HCT116 (cell line): ENCODE data around the gene DHRS7B. TPM values are rescaled to one million over a fixed set of nuclear protein-coding genes. Genes with fewer than 3 reads are reported as not detected.

Experiments used
- ATAC-seq: fragments of 200-7000 bp; cut with Tn5 transposase; 2 replicates; pipeline ENCODE4 v1.9.1; 2020; ENCODE audit warnings: mild to moderate bottlenecking, moderate library complexity
- BruUV-seq: library from RNA; stranded (reverse); fragments of 400-500 nt; replicated peaks from 2 replicates; lab custom pipeline; 2021; lab: Mats Ljungman, UMichigan
- CTCF ChIA-PET: fragments of 300-600 bp; sonication (Branson Sonifier 250); formaldehyde crosslinking; loops from one replicate; lab custom pipeline; 2021; ENCODE audit warnings: antibody characterized with exemption; lab: Charles Lee
- POLR2A ChIA-PET: fragments of 300-600, 350-600 bp; sonication (Branson Sonifier 250); formaldehyde crosslinking; loops from one replicate; lab custom pipeline; 2021; ENCODE audit warnings: antibody characterized with exemption; lab: Charles Lee
- RAD21 ChIA-PET, 2 experiments: fragments of 300-600 bp; sonication (Branson Sonifier 250); formaldehyde crosslinking; loops; one replicate each; lab custom pipeline; 2023; ENCODE audit warnings: low total read pairs in 2 of 2; ENCODE audit not compliant: uncharacterized antibody in 2 of 2, unreplicated experiment in 2 of 2, low non-redundant PET in 1 of 2; lab: Charles Lee
- DNase-seq: peaks from one replicate; pipeline ENCODE4 v3.0.0-alpha.2; 2010; ENCODE audit warnings: low read depth, low spot score
- H2AFZ ChIP-seq: fragments of 200-600 bp; shearing (Covaris generic), sonication (generic); 2 replicates; pipeline ENCODE4 v1.6.1; 2017; ENCODE audit warnings: low read depth, mixed run types, mixed read lengths, antibody characterized with exemption, low read length; ENCODE audit not compliant: poor library complexity, severe bottlenecking
- H3K27ac ChIP-seq: 2 replicates; pipeline ENCODE4 v1.5.1; 2012; ENCODE audit warnings: low read depth, low read length
- H3K27me3 ChIP-seq: fragments of 200-600 bp; sonication (generic); 2 replicates; pipeline ENCODE4 v1.6.1; 2016; ENCODE audit warnings: mixed run types, low read length, mixed read lengths; ENCODE audit not compliant: insufficient read depth
- H3K36me3 ChIP-seq, 2 experiments: fragments of 200-500 bp in 1 of 2; fragments of 200-600 bp in 1 of 2; sonication (Bioruptor generic) in 1 of 2; sonication (generic) in 1 of 2; 2 replicates each; pipeline versions ENCODE4 v1.5.1 to v1.6.1; 2014 to 2016; ENCODE audit warnings: low read length in 2 of 2, inconsistent platforms in 1 of 2, mixed read lengths in 1 of 2, mixed run types in 1 of 2; ENCODE audit not compliant: insufficient read depth in 2 of 2, control insufficient read depth in 1 of 2
- H3K4me1 ChIP-seq, 2 experiments: fragments of 200-600 bp in 1 of 2; sonication (generic) in 1 of 2; 2 replicates each; pipeline versions ENCODE4 v1.5.1 to v1.6.1; 2012 to 2017; ENCODE audit warnings: low read length in 2 of 2, inconsistent platforms in 1 of 2, mild to moderate bottlenecking in 1 of 2, mixed read lengths in 1 of 2, mixed run types in 1 of 2, moderate library complexity in 1 of 2; ENCODE audit not compliant: insufficient read depth in 2 of 2, control insufficient read depth in 1 of 2
- H3K4me2 ChIP-seq: fragments of 200-600 bp; sonication (generic); 2 replicates; pipeline ENCODE4 v1.6.1; 2017; ENCODE audit warnings: mixed run types, low read length, mixed read lengths
- H3K4me3 ChIP-seq, 2 experiments: fragments of 200-600 bp in 1 of 2; sonication (generic) in 1 of 2; replicated peaks in 1 of 2; 2 replicates each; pipeline ENCODE4 v1.5.1; 2011 to 2016; ENCODE audit warnings: low read length in 2 of 2, control low read depth in 1 of 2, low read depth in 1 of 2, mild to moderate bottlenecking in 1 of 2, mixed read lengths in 1 of 2, mixed run types in 1 of 2
- H3K79me2 ChIP-seq: fragments of 200-600 bp; sonication (generic); 2 replicates; pipeline ENCODE4 v1.6.1; 2017; ENCODE audit warnings: mild to moderate bottlenecking, mixed run types, low read length, moderate library complexity, mixed read lengths; ENCODE audit not compliant: insufficient read depth
- H3K9ac ChIP-seq: fragments of 200-600 bp; sonication (generic); 2 replicates; pipeline ENCODE4 v1.6.1; 2016; ENCODE audit warnings: low read length, mixed read lengths
- H3K9me2 ChIP-seq: fragments of 200-600 bp; sonication (generic), shearing (Covaris generic); 2 replicates; pipeline ENCODE4 v1.6.1; 2017; ENCODE audit warnings: mixed run types, mild to moderate bottlenecking, moderate library complexity; ENCODE audit not compliant: insufficient read depth
- H3K9me3 ChIP-seq, 2 experiments: fragments of 200-500 bp in 1 of 2; fragments of 200-600 bp in 1 of 2; sonication (Bioruptor generic) in 1 of 2; sonication (generic) in 1 of 2; 2 replicates each; pipeline ENCODE4 v1.6.1; 2014 to 2017; ENCODE audit warnings: low read length in 2 of 2, mixed read lengths in 2 of 2, inconsistent platforms in 1 of 2, low read depth in 1 of 2, mild to moderate bottlenecking in 1 of 2, mixed run types in 1 of 2, moderate library complexity in 1 of 2; ENCODE audit not compliant: control insufficient read depth in 1 of 2, insufficient read depth in 1 of 2
- H4K20me1 ChIP-seq: fragments of 200-600 bp; sonication (generic), shearing (Covaris generic); 2 replicates; pipeline ENCODE4 v1.6.1; 2017; ENCODE audit warnings: mixed run types, mild to moderate bottlenecking, moderate library complexity; ENCODE audit not compliant: insufficient read depth
- CBX3 ChIP-seq: IDR thresholded peaks from 2 replicates; pipeline ENCODE4 v1.6.1; 2012; ENCODE audit warnings: low read depth
- EGR1 ChIP-seq: IDR thresholded peaks from 2 replicates; pipeline ENCODE4 v1.6.1; 2012; ENCODE audit warnings: low read depth
- EZH2 ChIP-seq: fragments of 200-600 bp; sonication (generic); IDR thresholded peaks from 2 replicates; pipeline ENCODE4 v1.6.1; 2017; ENCODE audit warnings: antibody characterized with exemption, mixed run types
- EZH2phosphoT487 ChIP-seq: fragments of 200-600 bp; IDR thresholded peaks from 2 replicates; pipeline ENCODE4 v1.6.1; 2018; ENCODE audit warnings: antibody characterized with exemption, borderline replicate concordance
- FOSL1 ChIP-seq: IDR thresholded peaks from 2 replicates; pipeline ENCODE4 v1.6.1; 2012; ENCODE audit warnings: low read depth
- MAX ChIP-seq: IDR thresholded peaks from 2 replicates; pipeline ENCODE4 v1.6.1; 2012
- POLR2A ChIP-seq: IDR thresholded peaks from 2 replicates; pipeline ENCODE4 v1.7.0; 2011; ENCODE audit warnings: borderline replicate concordance; ENCODE audit not compliant: insufficient read depth, insufficient read length; ENCODE audit errors: extremely low read depth
- POLR2AphosphoS5 ChIP-seq: IDR thresholded peaks from 2 replicates; pipeline ENCODE4 v1.6.1; 2011; ENCODE audit warnings: mild to moderate bottlenecking, low read depth, low read length, moderate library complexity
- RAD21 ChIP-seq: IDR thresholded peaks from 2 replicates; pipeline ENCODE4 v1.6.1; 2012; ENCODE audit warnings: low read depth, mild to moderate bottlenecking
- SIN3A ChIP-seq: IDR thresholded peaks from 2 replicates; pipeline ENCODE4 v1.6.1; 2012; ENCODE audit warnings: low read depth
- SP1 ChIP-seq: IDR thresholded peaks from 2 replicates; pipeline ENCODE4 v1.6.1; 2012; ENCODE audit warnings: low read depth
- SRF ChIP-seq: IDR thresholded peaks from 2 replicates; pipeline ENCODE4 v1.6.1; 2012; ENCODE audit warnings: low read depth
- YY1 ChIP-seq: IDR thresholded peaks from 2 replicates; pipeline ENCODE4 v1.6.1; 2011; ENCODE audit warnings: low read length, low read depth, moderate library complexity, mild to moderate bottlenecking; ENCODE audit not compliant: insufficient replicate concordance; ENCODE audit errors: extremely low read depth
- ZFX ChIP-seq: fragments of 450-650 bp; IDR thresholded peaks from 2 replicates; pipeline ENCODE4 v1.6.1; 2017
- ZNF274 ChIP-seq: fragments of 200-500 bp; sonication (Bioruptor generic); IDR thresholded peaks from 2 replicates; pipeline ENCODE4 v1.6.1; 2014; ENCODE audit warnings: mild to moderate bottlenecking, low read depth, low read length, inconsistent platforms
- intact Hi-C: fragments of 100-400 bp; cut with micrococcal nuclease; formaldehyde crosslinking; loops from 2 replicates; pipeline ENCODE4 v1.10.0; 2022
- total RNA-seq: library from RNA; stranded (reverse); gene quantifications from one replicate; pipeline ENCODE4 v1.2.1, GENCODE V29; 2021; ENCODE audit not compliant: unreplicated experiment
- TF ChIP-seq, protein P1 (sequence below), 3 experiments: fragments of 200-600 bp in 1 of 3; sonication (generic) in 1 of 3; IDR thresholded peaks in 2 of 3; conservative IDR thresholded peaks in 1 of 3; 2 replicates each; pipeline ENCODE4 v1.5.1; 2012 to 2017; ENCODE audit warnings: low read depth in 2 of 3, low read length in 2 of 3, antibody characterized with exemption in 1 of 3, borderline replicate concordance in 1 of 3, control low read depth in 1 of 3, mild to moderate bottlenecking in 1 of 3, mixed read lengths in 1 of 3, mixed run types in 1 of 3, moderate library complexity in 1 of 3; ENCODE audit not compliant: insufficient read depth in 1 of 3
- TF ChIP-seq, protein P2 (sequence below): IDR thresholded peaks from 2 replicates; pipeline ENCODE4 v1.6.1; 2011; ENCODE audit warnings: mild to moderate bottlenecking, low read length, moderate library complexity; ENCODE audit not compliant: insufficient replicate concordance; ENCODE audit errors: extremely low read depth

The DHRS7B gene
- total RNA-seq, 1 experiment from 2014 or later = 19.6 TPM

GRCh38 chr17:21212826-21213637 lies 86.3 kb downstream of the DHRS7B start:
- ChIA-PET CTCF (interaction anchor here (0.9 kb wide), 1 partner anchor 71 kb away, joined by 3 read pairs; no protein-coding TSS in a partner anchor), RAD21 (no interaction called here), POLR2A (no interaction called here)
- Histone ChIP-seq H3K9me2 (no peaks in the 10 kb centered on the region), H3K4me1 (peaks cover 17 to 27% of the 10 kb centered on the region in 2 experiments; a peak in 3 of 4 replicates), H3K36me3 (peaks cover 9 to 27% of the 10 kb centered on the region in 2 experiments; a peak in 2 of 4 replicates), H3K79me2 (peaks cover 92% of the 10 kb centered on the region), H3K27ac (peak overlapping the region; percentile 87), H3K9ac (peak overlapping the region; percentile 99), H3K4me2 (peak overlapping the region; percentile 98), H3K4me3 (peak overlapping the region; percentile 79 to 98), H4K20me1 (peaks cover 8% of the 10 kb centered on the region; the same call in 1 of the 2 replicates), H3K9me3 (no peaks in the 10 kb centered on the region), H3K27me3 (no peaks in the 10 kb centered on the region), H2AFZ (no peak overlapping the region)
- ATAC-seq (no peak), DNase-seq (no peak)
- TSS peak; percentile 55 for BruUV-seq
- TF ChIP-seq EZH2 = no peak
- no peak for TF ChIP-seq POLR2A
- no peak for TF ChIP-seq YY1
- TF ChIP-seq EGR1 = no peak
- no peak for TF ChIP-seq EZH2phosphoT487
- TF ChIP-seq, protein P1, sequence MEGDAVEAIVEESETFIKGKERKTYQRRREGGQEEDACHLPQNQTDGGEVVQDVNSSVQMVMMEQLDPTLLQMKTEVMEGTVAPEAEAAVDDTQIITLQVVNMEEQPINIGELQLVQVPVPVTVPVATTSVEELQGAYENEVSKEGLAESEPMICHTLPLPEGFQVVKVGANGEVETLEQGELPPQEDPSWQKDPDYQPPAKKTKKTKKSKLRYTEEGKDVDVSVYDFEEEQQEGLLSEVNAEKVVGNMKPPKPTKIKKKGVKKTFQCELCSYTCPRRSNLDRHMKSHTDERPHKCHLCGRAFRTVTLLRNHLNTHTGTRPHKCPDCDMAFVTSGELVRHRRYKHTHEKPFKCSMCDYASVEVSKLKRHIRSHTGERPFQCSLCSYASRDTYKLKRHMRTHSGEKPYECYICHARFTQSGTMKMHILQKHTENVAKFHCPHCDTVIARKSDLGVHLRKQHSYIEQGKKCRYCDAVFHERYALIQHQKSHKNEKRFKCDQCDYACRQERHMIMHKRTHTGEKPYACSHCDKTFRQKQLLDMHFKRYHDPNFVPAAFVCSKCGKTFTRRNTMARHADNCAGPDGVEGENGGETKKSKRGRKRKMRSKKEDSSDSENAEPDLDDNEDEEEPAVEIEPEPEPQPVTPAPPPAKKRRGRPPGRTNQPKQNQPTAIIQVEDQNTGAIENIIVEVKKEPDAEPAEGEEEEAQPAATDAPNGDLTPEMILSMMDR (IDR thresholded peaks at IDR 0.05 in 2 of 3, conservative IDR thresholded peaks at IDR 0.05 in 1 of 3; ENCODE audit: borderline replicate concordance in 1 of 3, insufficient read depth in 1 of 3, low read depth in 2 of 3, low read length in 2 of 3) = no peak
- no peak for TF ChIP-seq RAD21
- no peak; the same call in 1 of the 2 replicates for TF ChIP-seq MAX
- no peak for TF ChIP-seq ZNF274
- TF ChIP-seq CBX3 = no peak
- TF ChIP-seq FOSL1 = no peak
- TF ChIP-seq, protein P2, sequence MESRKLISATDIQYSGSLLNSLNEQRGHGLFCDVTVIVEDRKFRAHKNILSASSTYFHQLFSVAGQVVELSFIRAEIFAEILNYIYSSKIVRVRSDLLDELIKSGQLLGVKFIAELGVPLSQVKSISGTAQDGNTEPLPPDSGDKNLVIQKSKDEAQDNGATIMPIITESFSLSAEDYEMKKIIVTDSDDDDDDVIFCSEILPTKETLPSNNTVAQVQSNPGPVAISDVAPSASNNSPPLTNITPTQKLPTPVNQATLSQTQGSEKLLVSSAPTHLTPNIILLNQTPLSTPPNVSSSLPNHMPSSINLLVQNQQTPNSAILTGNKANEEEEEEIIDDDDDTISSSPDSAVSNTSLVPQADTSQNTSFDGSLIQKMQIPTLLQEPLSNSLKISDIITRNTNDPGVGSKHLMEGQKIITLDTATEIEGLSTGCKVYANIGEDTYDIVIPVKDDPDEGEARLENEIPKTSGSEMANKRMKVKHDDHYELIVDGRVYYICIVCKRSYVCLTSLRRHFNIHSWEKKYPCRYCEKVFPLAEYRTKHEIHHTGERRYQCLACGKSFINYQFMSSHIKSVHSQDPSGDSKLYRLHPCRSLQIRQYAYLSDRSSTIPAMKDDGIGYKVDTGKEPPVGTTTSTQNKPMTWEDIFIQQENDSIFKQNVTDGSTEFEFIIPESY = no peak
- TF ChIP-seq ZFX = no peak
- TF ChIP-seq POLR2AphosphoS5 = no peak
- no peak for TF ChIP-seq SRF
- no peak for TF ChIP-seq SIN3A
- TF ChIP-seq SP1 = no peak
- intact Hi-C loops = loop anchor here (5.0 kb wide), 1 partner anchor 171 kb away; the partner anchor contains the start of gene USP22
